ENCODE measurements around the gene NRXN3. TPM values are rescaled to one million over a fixed set of nuclear protein-coding genes. Genes with fewer than 3 reads are reported as not detected.

Gene NRXN3
- total and polyA plus RNA-seq, 4 donors: 1.5 to 16.6 (median 7.7) TPM

GRCh38 chr14:79137045-79137430 is 966.9 kb downstream of the NRXN3 start:
- Histone ChIP-seq H3K27ac (ENCODE audit: low read depth in 1 of 2, low read length in 2 of 2) (no peak overlapping the region), H3K4me3 (ENCODE audit: low read length in 2 of 2) (no peak overlapping the region), H3K27me3 (ENCODE audit: control insufficient read depth in 1 of 2, insufficient read depth in 2 of 2, low read length in 1 of 2) (no peaks in the 10 kb centered on the region), H3K9me3 (ENCODE audit: control insufficient read depth, low read length) (no peaks in the 10 kb centered on the region), H3K36me3 (ENCODE audit: control insufficient read depth in 1 of 2, insufficient read depth in 2 of 2, low read length in 1 of 2) (no peaks in the 10 kb centered on the region), H3K4me1 (ENCODE audit: control insufficient read depth in 1 of 2, insufficient read depth in 2 of 2, low read length in 2 of 2) (no peaks in the 10 kb centered on the region)
- no peak for DNase-seq
- no peak for ATAC-seq (ENCODE audit: low FRiP score)
- WGBS, 2 donors: 78 to 81% methylated on average over 2 of the region's 2 CpGs
- intact Hi-C loops (cut with DNase I): no loop called here

- no peaks in the 10 kb centered on the region for H3K27me3 ChIP-seq (ENCODE audit: control insufficient read depth in 1 of 2, insufficient read depth in 2 of 2, low read length in 1 of 2)
- intact Hi-C loops (cut with DNase I): no loop called here
- no peak overlapping the region for H3K27ac ChIP-seq (ENCODE audit: low read depth in 1 of 2, low read length in 2 of 2)
- H3K4me1 ChIP-seq (ENCODE audit: control insufficient read depth in 1 of 2, insufficient read depth in 2 of 2, low read length in 2 of 2): no peaks in the 10 kb centered on the region
- DNase-seq (no peak), ATAC-seq (ENCODE audit: low FRiP score) (no peak)
- WGBS, 2 donors: 81 to 84% methylated on average over 3 of the region's 3 CpGs
- no peak overlapping the region for H3K4me3 ChIP-seq (ENCODE audit: low read length in 2 of 2)
- H3K36me3 ChIP-seq (ENCODE audit: control insufficient read depth in 1 of 2, insufficient read depth in 2 of 2, low read length in 1 of 2): no peaks in the 10 kb centered on the region
- H3K9me3 ChIP-seq (ENCODE audit: control insufficient read depth, low read length): no peaks in the 10 kb centered on the region
These were observed 967.7 kb downstream of the NRXN3 start for GRCh38 chr14:79137836-79138235.

GRCh38 chr14:79144896-79145295 is 974.7 kb downstream of the NRXN3 start:
- 87 to 89% methylated on average over 3 of the region's 3 CpGs for WGBS, 2 donors
- Histone ChIP-seq H3K27me3 (ENCODE audit: control insufficient read depth in 1 of 2, insufficient read depth in 2 of 2, low read length in 1 of 2) (no peaks in the 10 kb centered on the region), H3K36me3 (ENCODE audit: control insufficient read depth in 1 of 2, insufficient read depth in 2 of 2, low read length in 1 of 2) (no peaks in the 10 kb centered on the region), H3K4me3 (ENCODE audit: low read length in 2 of 2) (no peak overlapping the region), H3K4me1 (ENCODE audit: control insufficient read depth in 1 of 2, insufficient read depth in 2 of 2, low read length in 2 of 2) (no peaks in the 10 kb centered on the region), H3K27ac (ENCODE audit: low read depth in 1 of 2, low read length in 2 of 2) (no peak overlapping the region), H3K9me3 (ENCODE audit: control insufficient read depth, low read length) (no peaks in the 10 kb centered on the region)
- ATAC-seq (ENCODE audit: low FRiP score): no peak
- no peak for DNase-seq
- intact Hi-C loops (cut with DNase I): no loop called here

GRCh38 chr14:79150226-79150625 is 980.1 kb downstream of the NRXN3 start:
- intact Hi-C loops (cut with DNase I): no loop called here
- WGBS, 2 donors: 81 to 92% methylated on average over 1 of the region's 1 CpG

GRCh38 chr14:79157369-79157768 is 987.2 kb downstream of the NRXN3 start:
- Histone ChIP-seq H3K27me3 (ENCODE audit: control insufficient read depth in 1 of 2, insufficient read depth in 2 of 2, low read length in 1 of 2) (no peaks in the 10 kb centered on the region), H3K4me3 (ENCODE audit: low read length in 2 of 2) (no peak overlapping the region), H3K9me3 (ENCODE audit: control insufficient read depth, low read length) (no peaks in the 10 kb centered on the region), H3K27ac (ENCODE audit: low read depth in 1 of 2, low read length in 2 of 2) (no peak overlapping the region), H3K4me1 (ENCODE audit: control insufficient read depth in 1 of 2, insufficient read depth in 2 of 2, low read length in 2 of 2) (no peaks in the 10 kb centered on the region), H3K36me3 (ENCODE audit: control insufficient read depth in 1 of 2, insufficient read depth in 2 of 2, low read length in 1 of 2) (no peaks in the 10 kb centered on the region)
- intact Hi-C loops (cut with DNase I): no loop called here
- ATAC-seq (ENCODE audit: low FRiP score): no peak
- DNase-seq: no peak

More at GRCh38 chr14:79150226-79150625, 980.1 kb downstream of the NRXN3 start:
- ATAC-seq (ENCODE audit: low FRiP score) (no peak), DNase-seq (no peak)
- Histone ChIP-seq H3K36me3 (ENCODE audit: control insufficient read depth in 1 of 2, insufficient read depth in 2 of 2, low read length in 1 of 2) (no peaks in the 10 kb centered on the region), H3K9me3 (ENCODE audit: control insufficient read depth, low read length) (no peaks in the 10 kb centered on the region), H3K4me1 (ENCODE audit: control insufficient read depth in 1 of 2, insufficient read depth in 2 of 2, low read length in 2 of 2) (no peaks in the 10 kb centered on the region), H3K27ac (ENCODE audit: low read depth in 1 of 2, low read length in 2 of 2) (no peak overlapping the region), H3K27me3 (ENCODE audit: control insufficient read depth in 1 of 2, insufficient read depth in 2 of 2, low read length in 1 of 2) (no peaks in the 10 kb centered on the region), H3K4me3 (ENCODE audit: low read length in 2 of 2) (no peak overlapping the region)

GRCh38 chr14:79161571-79161970 is 991.4 kb downstream of the NRXN3 start:
- no peaks in the 10 kb centered on the region for H3K27me3 ChIP-seq (ENCODE audit: control insufficient read depth in 1 of 2, insufficient read depth in 2 of 2, low read length in 1 of 2)
- ATAC-seq (ENCODE audit: low FRiP score) (no peak), DNase-seq (no peak)
- no peak overlapping the region for H3K4me3 ChIP-seq (ENCODE audit: low read length in 2 of 2)
- WGBS, 2 donors: 23 to 29% methylated on average over 7 of the region's 7 CpGs
- no peak overlapping the region for H3K27ac ChIP-seq (ENCODE audit: low read depth in 1 of 2, low read length in 2 of 2)
- H3K4me1 ChIP-seq (ENCODE audit: control insufficient read depth in 1 of 2, insufficient read depth in 2 of 2, low read length in 2 of 2): no peaks in the 10 kb centered on the region
- intact Hi-C loops (cut with DNase I): no loop called here
- H3K36me3 ChIP-seq (ENCODE audit: control insufficient read depth in 1 of 2, insufficient read depth in 2 of 2, low read length in 1 of 2): no peaks in the 10 kb centered on the region
- no peaks in the 10 kb centered on the region for H3K9me3 ChIP-seq (ENCODE audit: control insufficient read depth, low read length)

- Histone ChIP-seq H3K27ac (ENCODE audit: low read depth in 1 of 2, low read length in 2 of 2) (no peak overlapping the region), H3K4me3 (ENCODE audit: low read length in 2 of 2) (no peak overlapping the region), H3K4me1 (ENCODE audit: control insufficient read depth in 1 of 2, insufficient read depth in 2 of 2, low read length in 2 of 2) (no peaks in the 10 kb centered on the region), H3K36me3 (ENCODE audit: control insufficient read depth in 1 of 2, insufficient read depth in 2 of 2, low read length in 1 of 2) (no peaks in the 10 kb centered on the region), H3K9me3 (ENCODE audit: control insufficient read depth, low read length) (no peaks in the 10 kb centered on the region), H3K27me3 (ENCODE audit: control insufficient read depth in 1 of 2, insufficient read depth in 2 of 2, low read length in 1 of 2) (no peaks in the 10 kb centered on the region)
- DNase-seq (no peak), ATAC-seq (ENCODE audit: low FRiP score) (no peak)
- intact Hi-C loops (cut with DNase I): no loop called here
These were observed 992.7 kb downstream of the NRXN3 start for GRCh38 chr14:79162833-79163232.

GRCh38 chr14:79165471-79166090 is 995.4 kb downstream of the NRXN3 start:
- no peak overlapping the region for H3K4me3 ChIP-seq (ENCODE audit: low read length in 2 of 2)
- no peaks in the 10 kb centered on the region for H3K27me3 ChIP-seq (ENCODE audit: control insufficient read depth in 1 of 2, insufficient read depth in 2 of 2, low read length in 1 of 2)
- 75 to 80% methylated on average over 4 of the region's 4 CpGs for WGBS, 2 donors
- no peak for DNase-seq
- H3K27ac ChIP-seq (ENCODE audit: low read depth in 1 of 2, low read length in 2 of 2): no peak overlapping the region
- no peaks in the 10 kb centered on the region for H3K4me1 ChIP-seq (ENCODE audit: control insufficient read depth in 1 of 2, insufficient read depth in 2 of 2, low read length in 2 of 2)
- no peaks in the 10 kb centered on the region for H3K36me3 ChIP-seq (ENCODE audit: control insufficient read depth in 1 of 2, insufficient read depth in 2 of 2, low read length in 1 of 2)
- H3K9me3 ChIP-seq (ENCODE audit: control insufficient read depth, low read length): no peaks in the 10 kb centered on the region
- intact Hi-C loops (cut with DNase I): no loop called here
- ATAC-seq (ENCODE audit: low FRiP score): no peak

- ATAC-seq (ENCODE audit: low FRiP score) (no peak), DNase-seq (no peak)
- H3K4me3 ChIP-seq (ENCODE audit: low read length in 2 of 2): no peak overlapping the region
- H3K4me1 ChIP-seq (ENCODE audit: control insufficient read depth in 1 of 2, insufficient read depth in 2 of 2, low read length in 2 of 2): no peaks in the 10 kb centered on the region
- no peaks in the 10 kb centered on the region for H3K27me3 ChIP-seq (ENCODE audit: control insufficient read depth in 1 of 2, insufficient read depth in 2 of 2, low read length in 1 of 2)
- H3K27ac ChIP-seq (ENCODE audit: low read depth in 1 of 2, low read length in 2 of 2): no peak overlapping the region
- intact Hi-C loops (cut with DNase I): no loop called here
- no peaks in the 10 kb centered on the region for H3K36me3 ChIP-seq (ENCODE audit: control insufficient read depth in 1 of 2, insufficient read depth in 2 of 2, low read length in 1 of 2)
- WGBS, 2 donors: 60 to 65% methylated on average over 2 of the region's 2 CpGs
- no peaks in the 10 kb centered on the region for H3K9me3 ChIP-seq (ENCODE audit: control insufficient read depth, low read length)
These were observed 996.0 kb downstream of the NRXN3 start for GRCh38 chr14:79166171-79166570.
